Activated naive CD4-positive, alpha-beta T cell treated with anti-CD3 and anti-CD28 coated beads, Interleukin-2, amount 10 ng/mL, durations not matched to agents 7 days and 5 days (primary cell): Measurements from ENCODE around the gene MIEF1.
A peak's percentile ranks its signal among the peaks of the same experiment; 100 is the strongest.

Experiments used
- CTCF ChIA-PET: fragments of 350-600 bp; sonication (Branson Sonifier 250); formaldehyde crosslinking; loops from one replicate; lab custom pipeline; 2021; ENCODE audit warnings: antibody characterized with exemption; lab: Charles Lee
- DNase-seq: peaks from one replicate; pipeline ENCODE4 v3.0.0-alpha.2; 2020
- H3K27ac Mint-ChIP-seq: one replicate; pipeline ENCODE4 v1.8.0; 2021; ENCODE audit warnings: mild to moderate bottlenecking, moderate library complexity, mixed read lengths
- H3K27me3 Mint-ChIP-seq: one replicate; pipeline ENCODE4 v1.8.0; 2021; ENCODE audit warnings: mild to moderate bottlenecking, mixed read lengths
- H3K36me3 Mint-ChIP-seq: one replicate; pipeline ENCODE4 v1.8.0; 2021; ENCODE audit warnings: mixed read lengths
- H3K4me1 Mint-ChIP-seq: one replicate; pipeline ENCODE4 v1.8.0; 2021; ENCODE audit warnings: mixed read lengths
- H3K4me3 Mint-ChIP-seq: one replicate; pipeline ENCODE4 v1.8.0; 2021; ENCODE audit warnings: mild to moderate bottlenecking, moderate library complexity, mixed read lengths
- H3K9me3 Mint-ChIP-seq: one replicate; pipeline ENCODE4 v1.8.0; 2021; ENCODE audit warnings: mixed read lengths

The MIEF1 gene

GRCh38 chr22:39528080-39528661 is 26.1 kb downstream of the MIEF1 start:
- H3K27ac Mint-ChIP-seq: peak overlapping the region; percentile 88
- CTCF ChIA-PET: interaction anchor here (0.8 to 7.0 kb wide), 13 partner anchors 12 to 508 kb away, joined by 3 to 216 read pairs (median 6); partner anchors contain the start of genes MIEF1, RPL3 and TAB1
- no peaks in the 10 kb centered on the region for H3K9me3 Mint-ChIP-seq
- no peaks in the 10 kb centered on the region for H3K27me3 Mint-ChIP-seq
- no peak for DNase-seq
- peaks cover 89% of the 10 kb centered on the region for H3K4me1 Mint-ChIP-seq
- H3K4me3 Mint-ChIP-seq: no peak overlapping the region
- peaks cover 65% of the 10 kb centered on the region for H3K36me3 Mint-ChIP-seq

GRCh38 chr22:39528681-39529486 is 26.8 kb downstream of the MIEF1 start:
- peak; percentile 95 for DNase-seq
- Mint-ChIP-seq H3K27me3 (no peaks in the 10 kb centered on the region), H3K4me3 (peak overlapping the region; percentile 61), H3K27ac (peak overlapping the region; percentile 88), H3K9me3 (no peaks in the 10 kb centered on the region), H3K36me3 (peaks cover 61% of the 10 kb centered on the region), H3K4me1 (peaks cover 89% of the 10 kb centered on the region)
- CTCF ChIA-PET: interaction anchor here (0.6 to 7.0 kb wide), 23 partner anchors 9 to 512 kb away, joined by 3 to 216 read pairs (median 5); partner anchors contain the start of genes ATF4, MIEF1, RPL3 and TAB1

GRCh38 chr22:39529487-39529851 is 27.4 kb downstream of the MIEF1 start:
- peak overlapping the region; percentile 15 for H3K27ac Mint-ChIP-seq
- H3K36me3 Mint-ChIP-seq: peaks cover 57% of the 10 kb centered on the region
- CTCF ChIA-PET: interaction anchor here (0.6 to 7.0 kb wide), 19 partner anchors 10 to 511 kb away, joined by 3 to 216 read pairs (median 6); partner anchors contain the start of genes ATF4, MIEF1, RPL3 and TAB1
- H3K27me3 Mint-ChIP-seq: no peaks in the 10 kb centered on the region
- peaks cover 90% of the 10 kb centered on the region for H3K4me1 Mint-ChIP-seq
- H3K4me3 Mint-ChIP-seq: peak overlapping the region; percentile 61
- H3K9me3 Mint-ChIP-seq: no peaks in the 10 kb centered on the region
- no peak for DNase-seq

GRCh38 chr22:39530116-39530515 is 28.0 kb downstream of the MIEF1 start:
- CTCF ChIA-PET: interaction anchor here (0.7 to 7.0 kb wide), 9 partner anchors 10 to 495 kb away, joined by 3 to 216 read pairs (median 5); partner anchors contain the start of genes ATF4, RPL3 and TAB1
- no peaks in the 10 kb centered on the region for H3K9me3 Mint-ChIP-seq
- H3K4me1 Mint-ChIP-seq: peaks cover 84% of the 10 kb centered on the region
- no peaks in the 10 kb centered on the region for H3K27me3 Mint-ChIP-seq
- H3K27ac Mint-ChIP-seq: peak overlapping the region; percentile 15
- peaks cover 50% of the 10 kb centered on the region for H3K36me3 Mint-ChIP-seq
- H3K4me3 Mint-ChIP-seq: peak overlapping the region; percentile 4
- DNase-seq: no peak

GRCh38 chr22:39530692-39531331 is 28.7 kb downstream of the MIEF1 start:
- Mint-ChIP-seq H3K9me3 (no peaks in the 10 kb centered on the region), H3K27me3 (no peaks in the 10 kb centered on the region), H3K4me1 (peaks cover 77% of the 10 kb centered on the region), H3K27ac (peak overlapping the region; percentile 55), H3K36me3 (peaks cover 44% of the 10 kb centered on the region), H3K4me3 (peak overlapping the region; percentile 98)
- CTCF ChIA-PET: interaction anchor here (0.6 to 7.0 kb wide), 9 partner anchors 9 to 494 kb away, joined by 3 to 216 read pairs (median 5); partner anchors contain the start of genes ATF4 and TAB1
- peak; percentile 50 for DNase-seq

GRCh38 chr22:39532215-39533073 is 30.4 kb downstream of the MIEF1 start, which contains the start of gene RPS19BP1:
RPS19BP1 (minus strand) TSS chr22:39532748; CDS start chr22:39532738, 10 bp downstream.
- H3K36me3 Mint-ChIP-seq: peaks cover 34% of the 10 kb centered on the region
- DNase-seq: peak; percentile 100
- CTCF ChIA-PET: interaction anchor here (1.6 to 7.0 kb wide), 4 partner anchors 16 to 216 kb away, joined by 5 to 216 read pairs (median 38); no protein-coding TSS in a partner anchor
- H3K27ac Mint-ChIP-seq: peak within 1 kb of the TSS; percentile 93
- H3K4me1 Mint-ChIP-seq: peaks cover 64% of the 10 kb centered on the region
- peak within 1 kb of the TSS; percentile 98 for H3K4me3 Mint-ChIP-seq
- no peaks in the 10 kb centered on the region for H3K27me3 Mint-ChIP-seq
- no peaks in the 10 kb centered on the region for H3K9me3 Mint-ChIP-seq

GRCh38 chr22:39534092-39534506 is 32.0 kb downstream of the MIEF1 start:
- no peaks in the 10 kb centered on the region for H3K9me3 Mint-ChIP-seq
- CTCF ChIA-PET: interaction anchor here (0.6 to 4.7 kb wide), 19 partner anchors 11 to 643 kb away, joined by 3 to 86 read pairs (median 5); partner anchors contain the start of gene TNRC6B
- peak overlapping the region; percentile 72 for H3K27ac Mint-ChIP-seq
- H3K36me3 Mint-ChIP-seq: peaks cover 30% of the 10 kb centered on the region
- H3K4me1 Mint-ChIP-seq: peaks cover 47% of the 10 kb centered on the region
- DNase-seq: no peak
- no peak overlapping the region for H3K4me3 Mint-ChIP-seq
- H3K27me3 Mint-ChIP-seq: no peaks in the 10 kb centered on the region

- CTCF ChIA-PET: interaction anchor here (0.6 to 4.7 kb wide), 26 partner anchors 10 to 813 kb away, joined by 3 to 86 read pairs (median 4); partner anchors contain the start of gene TNRC6B
- Mint-ChIP-seq H3K4me3 (no peak overlapping the region), H3K9me3 (no peaks in the 10 kb centered on the region), H3K27me3 (peaks cover 4% of the 10 kb centered on the region), H3K4me1 (peaks cover 40% of the 10 kb centered on the region), H3K36me3 (peaks cover 23% of the 10 kb centered on the region), H3K27ac (no peak overlapping the region)
- DNase-seq: peak; percentile 87
These were observed 32.7 kb downstream of the MIEF1 start for GRCh38 chr22:39534591-39535356.

GRCh38 chr22:39535357-39535725 is 33.3 kb downstream of the MIEF1 start:
- Mint-ChIP-seq H3K4me1 (peaks cover 35% of the 10 kb centered on the region), H3K4me3 (no peak overlapping the region), H3K9me3 (no peaks in the 10 kb centered on the region), H3K27me3 (peaks cover 10% of the 10 kb centered on the region), H3K36me3 (peaks cover 19% of the 10 kb centered on the region), H3K27ac (no peak overlapping the region)
- DNase-seq: no peak
- CTCF ChIA-PET: interaction anchor here (0.6 to 4.7 kb wide), 20 partner anchors 9 to 812 kb away, joined by 3 to 86 read pairs (median 6); partner anchors contain the start of gene TNRC6B

GRCh38 chr22:39535831-39536449 is 33.9 kb downstream of the MIEF1 start:
- Mint-ChIP-seq H3K4me1 (peaks cover 29% of the 10 kb centered on the region), H3K9me3 (no peaks in the 10 kb centered on the region), H3K27me3 (peaks cover 13% of the 10 kb centered on the region), H3K36me3 (peaks cover 13% of the 10 kb centered on the region), H3K4me3 (no peak overlapping the region), H3K27ac (no peak overlapping the region)
- DNase-seq: no peak
- CTCF ChIA-PET: interaction anchor here (1.0 to 4.7 kb wide), 11 partner anchors 31 to 812 kb away, joined by 3 to 86 read pairs (median 8); no protein-coding TSS in a partner anchor

- H3K27me3 Mint-ChIP-seq: peaks cover 17% of the 10 kb centered on the region
- H3K4me3 Mint-ChIP-seq: no peak overlapping the region
- no peak for DNase-seq
- no peak overlapping the region for H3K27ac Mint-ChIP-seq
- peaks cover 7% of the 10 kb centered on the region for H3K36me3 Mint-ChIP-seq
- peaks cover 21% of the 10 kb centered on the region for H3K4me1 Mint-ChIP-seq
- CTCF ChIA-PET: interaction anchor here (0.7 to 4.7 kb wide), 7 partner anchors 30 to 811 kb away, joined by 3 to 86 read pairs (median 3); no protein-coding TSS in a partner anchor
- H3K9me3 Mint-ChIP-seq: no peaks in the 10 kb centered on the region
These were observed 34.6 kb downstream of the MIEF1 start for GRCh38 chr22:39536711-39537110.

GRCh38 chr22:39537975-39538374 is 35.9 kb downstream of the MIEF1 start:
- Mint-ChIP-seq H3K4me1 (peaks cover 11% of the 10 kb centered on the region), H3K27ac (no peak overlapping the region), H3K27me3 (peaks cover 25% of the 10 kb centered on the region), H3K9me3 (no peaks in the 10 kb centered on the region), H3K36me3 (no peaks in the 10 kb centered on the region), H3K4me3 (no peak overlapping the region)
- CTCF ChIA-PET: interaction anchor here (1.3 to 4.1 kb wide), 3 partner anchors 44 to 499 kb away, joined by 4 to 45 read pairs (median 7); no protein-coding TSS in a partner anchor
- no peak for DNase-seq
